Measurements from ENCODE around the gene NR6A1. TPM values are rescaled to one million over a fixed set of nuclear protein-coding genes. Genes with fewer than 3 reads are reported as not detected.

Gene NR6A1
- total RNA-seq, 2 experiments from 2014 or later, result 2.1 to 3.1 TPM

DNA sequence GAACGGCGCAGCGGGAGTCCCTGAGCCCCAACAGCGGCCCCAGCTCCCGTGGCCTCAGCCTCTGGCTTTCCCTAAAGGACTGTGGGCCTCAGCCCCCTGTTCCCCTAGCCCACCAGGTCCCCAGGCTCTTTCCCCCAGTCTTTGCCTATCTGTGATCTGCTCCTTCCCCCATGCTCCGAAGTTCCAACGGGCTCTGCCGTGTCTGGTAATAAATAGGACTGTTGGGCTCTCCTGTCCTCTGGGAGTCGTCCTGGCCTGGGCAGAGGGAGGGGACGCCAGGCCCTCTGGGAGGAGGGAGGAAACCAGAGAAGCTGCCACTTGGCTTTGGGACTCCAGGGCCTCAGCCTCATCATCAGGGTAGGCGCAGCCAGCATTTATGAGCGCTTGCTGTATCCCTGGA lies 292.8 kb downstream of the NR6A1 start:
- POLR2A ChIA-PET, result no interaction called here
- CTCF ChIA-PET, result no interaction called here

DNA sequence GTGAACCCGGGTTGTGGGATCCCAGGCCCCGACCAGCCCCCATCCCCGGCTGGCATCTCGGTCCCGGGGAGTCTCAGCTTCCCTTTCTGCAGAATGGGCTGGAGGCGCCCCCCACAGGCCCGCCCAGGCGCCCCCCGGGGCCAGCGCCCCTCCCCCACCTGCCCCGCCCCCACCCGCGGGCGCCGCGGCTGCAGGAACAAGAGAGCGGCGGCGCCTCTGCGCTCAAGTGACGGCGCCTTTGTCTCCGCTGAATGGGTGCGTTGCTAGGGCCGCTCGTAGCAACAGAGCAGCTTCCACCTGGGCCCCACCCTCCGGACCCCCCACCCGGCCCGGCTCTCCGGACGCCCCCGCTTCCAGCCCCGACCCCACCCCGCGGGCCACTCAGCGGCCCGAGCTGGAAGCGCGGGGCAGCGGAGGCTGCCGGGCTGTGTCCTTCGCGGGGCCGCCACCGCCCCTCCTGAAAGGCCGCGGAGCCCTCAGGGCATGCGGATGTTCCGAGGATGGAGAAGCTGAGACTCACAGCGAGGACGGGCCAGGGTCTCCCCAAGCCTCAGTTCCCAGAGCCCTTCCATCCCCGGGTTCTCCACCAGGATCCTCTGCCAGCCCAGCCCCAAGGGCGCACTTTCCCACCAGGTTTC lies 293.3 kb downstream of the NR6A1 start:
- CTCF ChIA-PET, result no interaction called here
- POLR2A ChIA-PET, result no interaction called here

DNA sequence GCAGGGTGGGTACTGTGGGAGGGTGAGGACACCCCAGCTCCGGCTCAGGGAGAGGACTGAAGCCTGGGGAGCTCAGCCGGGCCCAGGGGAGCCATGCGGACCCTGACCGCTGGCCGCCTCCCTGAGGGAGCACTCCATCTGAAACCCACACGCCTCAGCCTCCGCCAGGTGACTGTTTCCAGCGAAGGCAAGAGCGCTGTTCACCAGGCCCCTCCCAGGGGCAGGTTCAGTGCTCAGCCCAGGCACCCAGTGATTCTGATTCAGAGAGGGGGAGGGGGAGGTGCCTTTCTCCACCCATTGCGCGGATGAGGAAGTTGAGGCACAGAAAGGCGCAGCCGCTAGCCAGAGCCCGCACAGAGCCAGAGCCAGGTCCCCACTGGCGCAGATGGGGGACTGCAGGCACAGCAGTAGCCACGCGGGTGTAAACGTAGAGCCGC lies 293.9 kb downstream of the NR6A1 start:
- ChIA-PET POLR2A (no interaction called here), CTCF (no interaction called here)

DNA sequence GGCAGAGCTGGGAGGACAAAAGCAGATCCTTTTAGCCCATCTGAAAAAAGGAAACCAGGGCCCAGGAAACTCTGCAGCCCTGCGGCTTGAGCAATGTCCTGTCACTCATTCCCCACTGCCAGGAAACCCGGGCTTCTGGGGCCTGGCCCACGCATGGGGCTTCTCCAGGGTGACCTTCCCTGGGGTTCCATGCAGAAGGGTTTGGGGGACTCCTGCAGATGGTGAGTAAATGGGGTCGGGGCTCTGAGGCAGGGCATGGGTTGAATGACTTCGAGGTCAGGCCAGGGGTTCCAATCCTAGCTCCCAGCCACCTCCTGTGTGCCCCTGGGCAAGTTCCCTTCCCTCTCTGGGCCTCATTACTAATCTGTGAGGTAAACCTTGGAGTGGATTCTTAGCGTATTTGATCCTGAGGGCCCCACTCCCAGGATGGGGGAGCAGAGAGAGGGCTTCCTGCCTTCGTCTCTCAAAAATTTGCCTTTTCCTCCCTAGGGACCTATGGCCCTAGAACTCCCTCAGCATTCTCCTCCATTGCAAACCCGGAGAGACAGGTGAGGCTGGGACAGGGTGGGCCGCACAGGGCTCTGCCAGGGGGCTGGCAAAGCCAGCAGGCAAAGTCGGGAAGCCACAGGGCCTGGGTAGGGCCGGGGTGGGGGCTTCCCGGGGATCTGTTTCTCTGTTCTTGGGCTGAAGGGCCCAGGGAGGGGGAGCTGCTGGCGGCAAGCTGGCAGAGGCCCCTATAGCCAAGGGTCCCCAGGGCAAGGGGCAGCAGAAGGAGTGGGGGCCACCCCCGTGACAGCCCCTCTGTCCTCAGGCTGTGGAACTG lies 295.0 kb downstream of the NR6A1 start:
- CTCF ChIA-PET, result no interaction called here
- POLR2A ChIA-PET, result no interaction called here

DNA sequence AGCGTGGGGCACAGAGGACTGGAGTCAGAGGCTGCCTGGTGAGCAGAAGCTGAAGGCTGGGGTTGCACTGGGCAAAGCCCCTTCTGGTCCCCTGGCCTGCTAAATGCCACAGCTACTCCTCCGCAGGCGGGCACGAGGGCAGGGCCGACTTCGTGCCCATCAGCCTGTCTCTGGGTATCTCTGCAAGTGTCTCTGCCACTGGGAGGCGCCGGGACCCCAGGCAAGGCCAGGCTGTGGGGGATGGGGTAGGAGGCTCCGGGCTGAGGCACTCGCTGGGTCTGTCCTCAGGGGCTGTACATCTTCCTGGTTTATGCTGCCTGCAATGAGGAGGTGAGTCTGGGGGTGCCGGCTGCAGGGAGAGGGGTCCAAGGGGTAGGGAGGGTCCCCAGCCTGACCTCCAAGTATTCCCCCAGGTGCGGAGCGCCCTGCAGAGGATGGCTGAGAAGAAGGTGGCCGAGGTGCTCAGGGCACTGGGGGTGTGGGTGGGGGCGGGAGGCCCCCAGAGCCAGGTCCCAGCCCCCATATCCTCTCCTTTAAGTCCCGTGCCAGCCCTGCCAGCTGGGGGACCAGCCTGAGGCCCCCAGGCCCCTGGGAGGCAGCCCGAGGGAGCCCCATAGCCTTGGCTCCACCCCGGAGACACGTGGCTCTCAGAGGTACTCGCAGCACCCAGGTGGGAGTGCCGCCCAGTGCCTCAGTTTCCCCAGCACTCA lies 295.8 kb downstream of the NR6A1 start:
- CTCF ChIA-PET, result no interaction called here
- POLR2A ChIA-PET, result no interaction called here

DNA sequence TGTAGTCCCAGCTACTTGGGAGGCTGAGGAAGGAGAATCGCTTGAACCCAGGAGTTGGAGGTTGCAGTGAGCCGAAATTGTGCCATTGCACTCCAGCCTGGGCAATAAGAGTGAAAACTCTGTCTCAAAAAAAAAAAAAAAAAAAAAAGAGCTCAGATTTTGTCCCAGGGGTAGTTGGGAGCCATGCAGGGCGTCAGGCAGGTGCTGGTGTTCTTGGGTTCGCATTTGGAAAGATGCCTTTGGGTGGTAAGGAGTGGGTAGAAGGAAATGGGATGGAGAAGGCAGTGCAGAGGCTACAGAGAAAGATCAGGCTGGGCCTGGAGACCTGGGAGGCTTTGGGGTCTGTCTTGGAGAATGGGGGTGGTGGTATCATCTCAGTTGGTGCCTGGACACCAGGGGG lies 297.0 kb downstream of the NR6A1 start:
- POLR2A ChIA-PET, result no interaction called here
- CTCF ChIA-PET, result no interaction called here

DNA sequence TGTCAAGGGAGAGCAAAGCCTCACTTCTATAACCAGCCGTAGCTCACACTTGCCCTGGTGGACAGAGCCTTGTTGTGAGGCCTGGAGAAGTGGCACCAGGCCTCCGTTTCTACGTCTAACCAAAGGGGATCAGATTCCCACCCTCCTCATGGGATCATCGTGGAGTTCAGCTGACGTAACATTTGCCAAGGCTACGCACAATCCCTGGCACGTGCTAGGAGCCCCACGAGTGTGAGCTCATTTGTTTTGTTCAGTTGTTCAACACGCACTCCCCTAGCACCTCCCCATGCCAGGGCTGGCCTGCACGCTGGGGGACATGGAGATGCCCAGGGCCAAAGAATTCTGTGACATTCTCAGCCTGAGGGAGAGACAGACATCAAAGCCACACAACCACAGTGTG lies 297.8 kb downstream of the NR6A1 start:
- ChIA-PET CTCF (interaction anchor here (1.2 kb wide), 1 partner anchor 64 kb away, joined by 4 read pairs; no protein-coding TSS in a partner anchor), POLR2A (no interaction called here)

DNA sequence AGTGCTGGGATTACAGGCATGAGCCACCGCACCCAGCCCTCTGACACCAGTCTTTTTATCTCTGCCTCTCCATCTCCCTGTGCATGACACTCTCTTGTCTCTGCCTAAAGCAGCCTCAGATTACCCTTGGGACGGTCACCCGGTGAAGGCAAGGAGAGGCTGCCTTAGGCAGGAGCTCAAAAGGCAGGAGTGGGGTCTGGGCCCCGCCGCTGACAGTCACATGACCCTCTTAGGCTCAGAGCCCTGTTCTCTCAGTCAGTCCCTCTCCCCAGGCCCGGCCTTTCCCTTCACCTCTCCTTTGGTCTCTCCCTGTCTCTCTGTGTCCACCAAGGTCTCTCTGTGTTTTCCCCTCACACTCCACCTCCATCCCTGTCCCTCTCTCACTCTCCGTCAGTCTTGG lies 298.3 kb downstream of the NR6A1 start:
- ChIA-PET POLR2A (no interaction called here), CTCF (interaction anchor here (1.2 kb wide), 1 partner anchor 65 kb away, joined by 4 read pairs; no protein-coding TSS in a partner anchor)

DNA sequence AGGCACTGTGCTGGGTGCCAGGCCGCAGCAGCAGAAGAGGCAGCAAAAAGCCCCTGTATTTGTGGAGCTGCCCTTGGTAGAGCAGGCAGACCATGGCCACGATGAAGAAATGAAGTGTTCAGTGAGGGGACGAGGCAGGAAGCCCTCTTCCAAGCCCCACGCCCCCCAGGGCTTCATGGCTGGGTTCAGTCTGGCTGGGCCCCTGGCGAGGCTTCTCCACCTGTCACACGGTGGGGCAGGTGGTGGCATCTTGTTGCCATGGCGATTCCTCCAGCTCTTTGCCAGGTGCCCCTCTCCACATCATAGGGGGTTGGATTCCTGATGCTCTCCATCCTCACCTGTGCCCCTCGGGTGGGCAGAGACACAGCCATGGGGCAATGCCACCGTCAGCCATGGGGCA lies 299.4 kb downstream of the NR6A1 start:
- ChIA-PET CTCF (no interaction called here), POLR2A (no interaction called here)

DNA sequence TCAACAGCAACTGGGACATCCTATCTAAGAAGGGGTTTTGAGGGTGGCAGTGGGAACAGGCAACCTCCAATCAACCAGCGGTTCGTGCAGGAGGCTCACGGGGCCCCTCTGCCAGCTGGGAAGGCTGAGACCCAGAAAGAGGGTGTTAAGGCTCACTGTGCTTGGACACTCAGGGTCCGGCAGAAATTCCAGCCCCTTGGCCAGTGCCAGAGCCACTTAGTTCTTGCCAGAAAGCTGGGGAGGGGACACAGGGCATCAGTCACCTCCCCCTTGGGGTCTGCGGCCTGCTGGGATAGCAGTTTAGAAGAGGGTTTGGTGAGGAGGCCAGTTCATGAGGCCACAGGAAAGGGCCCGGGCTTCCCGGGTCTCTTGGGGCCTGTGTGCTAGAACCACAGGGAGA lies 300.4 kb downstream of the NR6A1 start:
- ChIA-PET CTCF (no interaction called here), POLR2A (no interaction called here)

DNA sequence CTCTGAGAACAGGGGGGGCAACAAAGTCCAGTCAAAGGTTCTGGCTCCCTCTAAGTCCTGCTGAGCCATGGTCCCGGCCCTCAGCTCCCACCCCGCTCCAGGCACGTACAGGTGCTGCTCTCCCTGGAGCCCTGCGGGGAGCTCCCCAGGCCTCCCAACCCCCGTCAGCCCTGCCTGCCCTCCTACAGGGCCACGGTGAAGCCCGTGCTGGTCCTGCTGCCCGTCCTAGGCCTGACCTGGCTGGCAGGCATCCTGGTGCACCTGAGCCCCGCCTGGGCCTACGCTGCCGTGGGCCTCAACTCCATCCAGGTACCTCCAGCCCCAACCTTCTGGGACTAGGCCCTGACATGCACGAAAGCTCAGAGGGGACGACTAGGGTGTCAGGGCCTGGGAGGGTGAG lies 300.8 kb downstream of the NR6A1 start:
- ChIA-PET CTCF (no interaction called here), POLR2A (no interaction called here)

DNA sequence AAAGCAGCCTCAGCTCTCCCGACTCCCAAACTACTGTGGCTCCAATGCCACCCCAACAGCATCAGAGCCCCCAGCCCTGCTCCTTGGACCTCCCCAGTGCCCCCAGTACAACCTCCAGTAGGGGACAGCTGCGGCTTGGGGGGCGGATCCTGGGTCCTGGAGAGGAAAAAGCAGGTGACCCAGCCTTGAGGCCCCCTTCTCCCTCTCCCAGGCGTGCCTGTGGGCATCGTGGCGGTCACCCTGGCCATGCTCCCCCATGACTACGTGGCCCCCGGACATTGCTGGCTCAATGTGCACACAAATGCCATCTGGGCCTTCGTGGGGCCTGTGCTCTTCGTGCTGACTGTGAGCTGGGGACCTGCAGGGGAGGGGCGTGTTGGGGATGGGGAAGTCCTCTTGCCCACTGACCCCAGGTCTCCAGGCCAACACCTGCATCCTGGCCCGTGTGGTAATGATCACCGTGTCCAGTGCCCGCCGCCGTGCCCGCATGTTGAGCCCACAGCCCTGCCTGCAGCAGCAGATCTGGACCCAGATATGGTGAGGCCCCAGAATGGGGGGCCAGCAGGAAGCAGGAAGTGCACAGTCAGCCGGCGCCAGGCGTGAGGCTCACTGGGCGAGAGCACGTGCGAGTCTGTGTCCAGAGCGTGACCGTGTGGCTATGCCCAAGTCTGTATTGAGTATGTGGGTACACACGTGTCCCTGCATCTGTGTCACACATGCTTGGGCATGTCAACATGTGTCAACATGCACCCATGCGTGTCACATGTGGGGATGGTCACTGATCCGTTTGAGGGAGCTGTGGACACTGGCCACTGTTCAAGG lies 301.9 kb downstream of the NR6A1 start:
- ChIA-PET CTCF (no interaction called here), POLR2A (no interaction called here)

DNA sequence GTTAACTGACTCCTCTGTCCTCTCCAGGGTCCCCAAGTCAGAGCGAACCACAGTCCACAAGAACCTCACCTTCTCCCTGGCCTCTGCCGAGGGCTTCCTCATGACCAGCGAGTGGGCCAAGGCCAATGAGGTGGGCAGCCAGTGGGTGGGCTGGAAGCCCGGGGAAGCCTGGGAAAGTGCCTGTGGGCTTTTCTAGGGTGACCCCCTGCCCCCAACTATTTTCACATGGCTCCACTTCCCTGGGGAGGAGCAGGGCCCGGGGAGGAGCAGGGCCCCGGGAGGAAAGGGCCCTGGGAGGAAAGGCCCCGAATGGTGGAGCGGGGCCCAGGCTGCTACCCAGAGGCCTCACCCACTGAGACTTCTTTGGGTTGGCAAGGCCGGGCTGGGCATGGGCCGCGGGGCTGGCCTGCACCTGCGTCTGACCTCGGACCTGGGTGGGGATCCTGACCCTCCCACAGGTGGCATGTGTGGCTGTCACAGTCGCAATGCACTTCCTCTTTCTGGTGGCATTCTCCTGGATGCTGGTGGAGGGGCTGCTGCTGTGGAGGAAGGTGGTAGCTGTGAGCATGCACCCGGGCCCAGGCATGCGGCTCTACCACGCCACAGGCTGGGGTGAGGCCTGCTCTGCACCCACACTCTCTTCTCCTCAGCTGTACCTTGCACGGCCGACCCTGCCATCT lies 302.9 kb downstream of the NR6A1 start:
- ChIA-PET CTCF (no interaction called here), POLR2A (no interaction called here)

DNA sequence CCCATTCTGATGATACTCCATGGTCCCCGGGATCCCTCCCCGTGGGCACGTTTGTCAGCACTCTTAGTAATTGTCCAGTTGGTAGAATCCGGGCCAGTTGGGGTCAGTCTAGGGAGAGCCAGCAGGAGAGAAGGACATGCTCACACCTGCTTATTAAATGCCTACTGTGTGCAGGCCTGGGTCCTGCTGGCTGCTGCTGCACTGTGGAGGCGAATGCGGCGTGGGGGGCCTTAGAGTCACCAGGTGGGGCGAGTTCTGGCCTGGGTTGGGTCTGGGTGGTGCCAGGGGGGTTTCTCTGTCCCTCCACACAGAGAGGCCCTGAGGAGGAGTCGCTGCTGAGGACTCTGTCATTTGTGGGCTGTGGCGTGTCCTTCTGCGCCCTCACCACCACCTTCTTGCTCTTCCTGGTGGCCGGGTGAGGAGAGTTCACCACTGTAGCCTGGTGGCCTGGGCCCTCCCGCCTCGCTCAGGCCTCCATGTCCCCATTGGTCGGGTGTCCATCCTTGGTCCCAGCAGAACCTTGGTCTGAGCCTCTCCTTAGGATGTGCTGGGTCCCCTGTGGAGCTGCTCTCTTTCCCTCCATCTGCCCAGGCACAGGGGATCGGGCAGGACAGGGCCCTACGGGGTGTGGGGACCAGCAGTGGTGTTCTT lies 303.6 kb downstream of the NR6A1 start:
- ChIA-PET CTCF (no interaction called here), POLR2A (no interaction called here)

Other genes starting within 250 kb of the NR6A1 start
- under 1 TPM in 1 of 2 experiments, not detected in 1; 0.04 TPM for gene OLFML2A, start 5.8 kb upstream of the NR6A1 start, total RNA-seq
- gene WDR38, start 82.1 kb upstream of the NR6A1 start, total RNA-seq, result not detected
- 1,000 to 10,000 TPM; 2,077 to 2,176 TPM for gene RPL35, start 90.6 kb upstream of the NR6A1 start, total RNA-seq
- 100 to 1,000 TPM; 116 to 121 TPM for gene ARPC5L, start 90.8 kb upstream of the NR6A1 start, total RNA-seq
- 10 to 100 TPM; 14.7 to 16.3 TPM for gene GOLGA1, start 169.8 kb upstream of the NR6A1 start, total RNA-seq